Activated CD8-positive, alpha-beta T cell treated with anti-CD3 and anti-CD28 coated beads for 36 hours (primary cell): ENCODE data around the gene MS4A4E. TPM values are rescaled to one million over a fixed set of nuclear protein-coding genes. Genes with fewer than 3 reads are reported as not detected.
A peak's percentile ranks its signal among the peaks of the same experiment; 100 is the strongest.
"Not testable (repeated sequence)": the region's sequence is repeated elsewhere in the genome, so short reads cannot be mapped to it uniquely, and the experiment has no call there.

Experiments
- ATAC-seq: fragments of 200-7000 bp; cut with Tn5 transposase; one replicate; pipeline ENCODE4 v1.10.0; 2021; ENCODE audit warnings: mild to moderate bottlenecking, moderate library complexity
- CTCF ChIA-PET: fragments of 350-600 bp; sonication (Branson Sonifier 250); formaldehyde crosslinking; loops from one replicate; lab custom pipeline; 2021; ENCODE audit warnings: antibody characterized with exemption; lab: Charles Lee
- POLR2A ChIA-PET: fragments of 350-600 bp; sonication (Branson Sonifier 250); formaldehyde crosslinking; loops from one replicate; lab custom pipeline; 2021; ENCODE audit warnings: antibody characterized with exemption; lab: Charles Lee
- DNase-seq: peaks from one replicate; pipeline ENCODE4 v3.0.0-alpha.2; 2020
- H3K27ac Mint-ChIP-seq: one replicate; pipeline ENCODE4 v1.8.0; 2021; ENCODE audit warnings: mild to moderate bottlenecking, mixed read lengths
- H3K27me3 Mint-ChIP-seq: one replicate; pipeline ENCODE4 v1.8.0; 2021; ENCODE audit warnings: mixed read lengths
- H3K36me3 Mint-ChIP-seq: one replicate; pipeline ENCODE4 v1.8.0; 2021; ENCODE audit warnings: low read depth, mixed read lengths
- H3K4me1 Mint-ChIP-seq: one replicate; pipeline ENCODE4 v1.8.0; 2021; ENCODE audit warnings: low read depth, mixed read lengths
- H3K4me3 Mint-ChIP-seq: one replicate; pipeline ENCODE4 v1.8.0; 2021; ENCODE audit warnings: mild to moderate bottlenecking, moderate library complexity, mixed read lengths
- H3K9me3 Mint-ChIP-seq: one replicate; pipeline ENCODE4 v1.8.0; 2021; ENCODE audit warnings: mixed read lengths
- CTCF ChIP-seq: fragments of 200-600 bp; IDR thresholded peaks from one replicate; pipeline ENCODE4 v1.8.0; 2022; ENCODE audit warnings: antibody characterized with exemption, mild to moderate bottlenecking
- intact Hi-C: fragments of 100-400 bp; cut with micrococcal nuclease; formaldehyde crosslinking; loops from one replicate; pipeline ENCODE4 v1.10.0; 2022
- total RNA-seq, 2 experiments: library from RNA; stranded (reverse); gene quantifications; one replicate each; pipeline ENCODE4 v1.2.3, GENCODE V29; 2021

The MS4A4E gene
- total RNA-seq, 2 experiments from 2014 or later = not detected

DNA sequence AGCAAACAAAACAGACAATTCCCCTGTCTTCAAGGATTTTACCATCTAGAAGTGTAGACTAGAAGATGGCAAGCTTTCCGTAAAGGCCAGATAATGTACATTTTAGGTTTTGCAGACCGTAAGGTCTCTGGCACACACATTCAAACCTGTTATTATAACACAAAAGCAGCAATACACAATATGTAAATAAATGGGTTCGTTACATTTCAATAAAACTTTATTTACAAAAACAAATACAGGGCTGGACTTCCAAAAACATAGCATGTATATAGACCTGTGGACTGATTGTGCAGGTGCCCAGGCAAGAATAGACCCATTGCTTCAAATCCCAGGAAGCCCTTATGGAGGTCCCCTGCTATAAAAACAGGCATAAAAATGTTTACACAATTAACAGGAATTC is 33.0 kb downstream of the MS4A4E start:
- ChIA-PET CTCF (interaction anchor here (0.8 kb wide), 1 partner anchor 56 kb away, joined by 3 read pairs; no protein-coding TSS in a partner anchor), POLR2A (no interaction called here)
- no peaks in the 10 kb centered on the region for H3K9me3 Mint-ChIP-seq
- intact Hi-C loops = no loop called here
- ATAC-seq (no peak), DNase-seq (no peak)
- H3K27ac Mint-ChIP-seq = no peak overlapping the region
- peaks cover 19% of the 10 kb centered on the region for H3K4me1 Mint-ChIP-seq
- no peak for TF ChIP-seq CTCF
- no peaks in the 10 kb centered on the region for H3K36me3 Mint-ChIP-seq
- no peak overlapping the region for H3K4me3 Mint-ChIP-seq
- H3K27me3 Mint-ChIP-seq = peaks cover 19% of the 10 kb centered on the region

DNA sequence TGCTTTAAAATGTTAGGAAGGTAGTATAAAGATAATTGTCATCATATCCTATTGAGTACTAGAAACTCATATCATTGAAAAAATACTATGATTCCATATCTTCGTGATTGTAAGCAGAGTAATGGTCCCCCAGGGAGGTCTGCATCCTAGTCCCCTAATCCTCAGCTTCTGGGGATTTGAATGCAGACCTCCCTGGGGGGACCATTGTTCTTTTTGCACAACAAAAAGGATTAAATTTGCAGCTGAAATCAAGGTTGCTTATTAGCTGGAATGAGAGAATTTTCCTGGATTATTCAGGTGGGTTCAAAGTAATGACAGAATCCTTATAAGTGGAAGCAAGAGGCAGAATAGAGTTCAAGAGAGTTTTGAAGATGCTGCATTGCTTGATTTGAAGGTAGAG is 34.0 kb downstream of the MS4A4E start:
- Mint-ChIP-seq H3K36me3 (no peaks in the 10 kb centered on the region), H3K27me3 (peaks cover 21% of the 10 kb centered on the region), H3K4me1 (peaks cover 25% of the 10 kb centered on the region), H3K27ac (no peak overlapping the region), H3K9me3 (no peaks in the 10 kb centered on the region), H3K4me3 (no peak overlapping the region)
- ChIA-PET CTCF (no interaction called here), POLR2A (no interaction called here)
- intact Hi-C loops = no loop called here
- no peak for TF ChIP-seq CTCF
- ATAC-seq (no peak), DNase-seq (no peak)

- DNase-seq = no peak
- no peak for ATAC-seq
- CTCF ChIA-PET = no interaction called here
- TF ChIP-seq CTCF = no peak
- Mint-ChIP-seq H3K4me3 (no peak overlapping the region), H3K36me3 (no peaks in the 10 kb centered on the region), H3K27ac (no peak overlapping the region), H3K9me3 (no peaks in the 10 kb centered on the region), H3K4me1 (peaks cover 25% of the 10 kb centered on the region), H3K27me3 (peaks cover 20% of the 10 kb centered on the region)
- POLR2A ChIA-PET = no interaction called here
- intact Hi-C loops = no loop called here
Observed at GRCh38 chr11:60208146-60208895, 34.6 kb downstream of the MS4A4E start.

- POLR2A ChIA-PET = no interaction called here
- H3K27ac Mint-ChIP-seq = peak overlapping the region; percentile 5
- TF ChIP-seq CTCF = no peak
- CTCF ChIA-PET = no interaction called here
- no peaks in the 10 kb centered on the region for H3K36me3 Mint-ChIP-seq
- peaks cover 22% of the 10 kb centered on the region for H3K27me3 Mint-ChIP-seq
- intact Hi-C loops = no loop called here
- H3K4me3 Mint-ChIP-seq = no peak overlapping the region
- H3K9me3 Mint-ChIP-seq = peaks cover 7% of the 10 kb centered on the region
- DNase-seq = peak; percentile 32
- ATAC-seq = peak; percentile 82
- peaks cover 25% of the 10 kb centered on the region for H3K4me1 Mint-ChIP-seq
Observed at GRCh38 chr11:60206616-60207015, 36.3 kb downstream of the MS4A4E start.

GRCh38 chr11:60204922-60205321 is 38.0 kb downstream of the MS4A4E start:
- Mint-ChIP-seq H3K27me3 (peaks cover 21% of the 10 kb centered on the region), H3K4me3 (no peak overlapping the region), H3K4me1 (peaks cover 25% of the 10 kb centered on the region), H3K36me3 (no peaks in the 10 kb centered on the region), H3K9me3 (peaks cover 7% of the 10 kb centered on the region), H3K27ac (no peak overlapping the region)
- no peak for TF ChIP-seq CTCF
- no peak for DNase-seq
- ChIA-PET POLR2A (no interaction called here), CTCF (interaction anchor here (0.9 to 1.3 kb wide), 2 partner anchors 10 to 47 kb away, joined by 4 read pairs; no protein-coding TSS in a partner anchor)
- intact Hi-C loops = no loop called here
- no peak for ATAC-seq

- H3K4me1 Mint-ChIP-seq = peaks cover 17% of the 10 kb centered on the region
- CTCF ChIA-PET, ATAC-seq: not testable (repeated sequence)
Observed at GRCh38 chr11:60201334-60201733, 41.6 kb downstream of the MS4A4E start.

More at GRCh38 chr11:60201334-60201733, 41.6 kb downstream of the MS4A4E start:
- DNase-seq, H3K36me3 Mint-ChIP-seq, intact Hi-C loops, POLR2A ChIA-PET, H3K9me3 Mint-ChIP-seq, H3K27ac Mint-ChIP-seq, H3K4me3 Mint-ChIP-seq: not testable (repeated sequence)
- peaks cover 15% of the 10 kb centered on the region for H3K27me3 Mint-ChIP-seq
